ENCODE data around the gene OR2G6. TPM values are rescaled to one million over a fixed set of nuclear protein-coding genes. Genes with fewer than 3 reads are reported as not detected.

Gene OR2G6
- total RNA-seq (2022; extraction: Qiagen RNA extraction; ENCODE audit: low read depth) = not detected in 5 replicates

GRCh38 chr1:248507773-248508172 lies at the start of gene OR2G6:
Gene OR2G6 (plus strand): TSS chr1:248508073. CDS start chr1:248521647, 13,574 bp downstream.

GRCh38 chr1:248473051-248473450 lies 34.8 kb upstream of the OR2G6 start, which contains the start of gene OR2T3:
Gene OR2T3 (plus strand): TSS chr1:248473351. CDS start chr1:248473351, 0 bp downstream.

GRCh38 chr1:248488289-248488688 lies 19.6 kb upstream of the OR2G6 start, which contains the start of gene OR2T5:
Gene OR2T5 (plus strand): TSS chr1:248488589. CDS start chr1:248488589, 0 bp downstream.

GRCh38 chr1:248562672-248563071 lies 54.8 kb downstream of the OR2G6 start, which contains the start of gene OR2T29:
Gene OR2T29 (minus strand): TSS chr1:248562772. CDS start chr1:248559491, 3,281 bp downstream.

GRCh38 chr1:248574657-248575056 lies 66.8 kb downstream of the OR2G6 start, which contains the start of gene OR2T34:
Gene OR2T34 (minus strand): TSS chr1:248574757. CDS start chr1:248574757, 0 bp downstream.

Other genes starting within 250 kb of the OR2G6 start
- gene OR2T33, start 230.1 kb upstream of the OR2G6 start, total RNA-seq (2022; extraction: Qiagen RNA extraction; ENCODE audit: low read depth) = not detected in 5 replicates
- gene OR2T12, start 204.6 kb upstream of the OR2G6 start, total RNA-seq (2022; extraction: Qiagen RNA extraction; ENCODE audit: low read depth) = not detected in 5 replicates
- gene OR2M7, start 183.5 kb upstream of the OR2G6 start, total RNA-seq (2022; extraction: Qiagen RNA extraction; ENCODE audit: low read depth) = not detected in 5 replicates
- gene OR14C36, start 159.3 kb upstream of the OR2G6 start, total RNA-seq (2022; extraction: Qiagen RNA extraction; ENCODE audit: low read depth) = not detected in 5 replicates
- gene OR2T4, start 146.4 kb upstream of the OR2G6 start, total RNA-seq (2022; extraction: Qiagen RNA extraction; ENCODE audit: low read depth) = not detected in 5 replicates
- not detected in 5 replicates for gene OR2T6, start 132.3 kb upstream of the OR2G6 start, total RNA-seq (2022; extraction: Qiagen RNA extraction; ENCODE audit: low read depth)
- gene OR2T1, start 105.0 kb upstream of the OR2G6 start, total RNA-seq (2022; extraction: Qiagen RNA extraction; ENCODE audit: low read depth) = not detected in 5 replicates
- not detected in 5 replicates for gene OR2T2, start 62.4 kb upstream of the OR2G6 start, total RNA-seq (2022; extraction: Qiagen RNA extraction; ENCODE audit: low read depth)
- gene OR2T3, start 34.7 kb upstream of the OR2G6 start, total RNA-seq (2022; extraction: Qiagen RNA extraction; ENCODE audit: low read depth) = not detected in 5 replicates
- gene OR2T5, start 19.5 kb upstream of the OR2G6 start, total RNA-seq (2022; extraction: Qiagen RNA extraction; ENCODE audit: low read depth) = not detected in 5 replicates
- not detected in 5 replicates for gene OR2T29, start 54.7 kb downstream of the OR2G6 start, total RNA-seq (2022; extraction: Qiagen RNA extraction; ENCODE audit: low read depth)
- not detected in 5 replicates for gene OR2T34, start 66.7 kb downstream of the OR2G6 start, total RNA-seq (2022; extraction: Qiagen RNA extraction; ENCODE audit: low read depth)
- gene OR2T10, start 89.6 kb downstream of the OR2G6 start, total RNA-seq (2022; extraction: Qiagen RNA extraction; ENCODE audit: low read depth) = not detected in 5 replicates
- gene OR2T11, start 127.0 kb downstream of the OR2G6 start, total RNA-seq (2022; extraction: Qiagen RNA extraction; ENCODE audit: low read depth) = not detected in 5 replicates
- gene OR2T35, start 137.2 kb downstream of the OR2G6 start, total RNA-seq (2022; extraction: Qiagen RNA extraction; ENCODE audit: low read depth) = not detected in 5 replicates
- not detected in 5 replicates for gene OR2T27, start 147.5 kb downstream of the OR2G6 start, total RNA-seq (2022; extraction: Qiagen RNA extraction; ENCODE audit: low read depth)
- gene OR14I1, start 194.7 kb downstream of the OR2G6 start, total RNA-seq (2022; extraction: Qiagen RNA extraction; ENCODE audit: low read depth) = not detected in 5 replicates
- gene LYPD8, start 247.7 kb downstream of the OR2G6 start, total RNA-seq (2022; extraction: Qiagen RNA extraction; ENCODE audit: low read depth) = 0.15 to 0.22 TPM (median 0.21 TPM) in 4 of 5 replicates, not detected in the other